T-helper 2 cell treated with Interferon-gamma antibody and Interleukin-4, amounts not matched to agents 100 ng/mL and 5 ng/mL, for 36 hours (primary cell): ENCODE data around the gene MAPKBP1. TPM values are rescaled to one million over a fixed set of nuclear protein-coding genes. Genes with fewer than 3 reads are reported as not detected.

Experiments used
- intact Hi-C: fragments of 100-400 bp; cut with micrococcal nuclease; formaldehyde crosslinking; loops from one replicate; pipeline ENCODE4 v1.15.1; 2023
- total RNA-seq: library from RNA; stranded (reverse); gene quantifications from 2 replicates; pipeline ENCODE4 v1.2.3, GENCODE V29; 2022

The MAPKBP1 gene
- total RNA-seq, 1 donor from 2014 or later = 39.7 TPM

DNA sequence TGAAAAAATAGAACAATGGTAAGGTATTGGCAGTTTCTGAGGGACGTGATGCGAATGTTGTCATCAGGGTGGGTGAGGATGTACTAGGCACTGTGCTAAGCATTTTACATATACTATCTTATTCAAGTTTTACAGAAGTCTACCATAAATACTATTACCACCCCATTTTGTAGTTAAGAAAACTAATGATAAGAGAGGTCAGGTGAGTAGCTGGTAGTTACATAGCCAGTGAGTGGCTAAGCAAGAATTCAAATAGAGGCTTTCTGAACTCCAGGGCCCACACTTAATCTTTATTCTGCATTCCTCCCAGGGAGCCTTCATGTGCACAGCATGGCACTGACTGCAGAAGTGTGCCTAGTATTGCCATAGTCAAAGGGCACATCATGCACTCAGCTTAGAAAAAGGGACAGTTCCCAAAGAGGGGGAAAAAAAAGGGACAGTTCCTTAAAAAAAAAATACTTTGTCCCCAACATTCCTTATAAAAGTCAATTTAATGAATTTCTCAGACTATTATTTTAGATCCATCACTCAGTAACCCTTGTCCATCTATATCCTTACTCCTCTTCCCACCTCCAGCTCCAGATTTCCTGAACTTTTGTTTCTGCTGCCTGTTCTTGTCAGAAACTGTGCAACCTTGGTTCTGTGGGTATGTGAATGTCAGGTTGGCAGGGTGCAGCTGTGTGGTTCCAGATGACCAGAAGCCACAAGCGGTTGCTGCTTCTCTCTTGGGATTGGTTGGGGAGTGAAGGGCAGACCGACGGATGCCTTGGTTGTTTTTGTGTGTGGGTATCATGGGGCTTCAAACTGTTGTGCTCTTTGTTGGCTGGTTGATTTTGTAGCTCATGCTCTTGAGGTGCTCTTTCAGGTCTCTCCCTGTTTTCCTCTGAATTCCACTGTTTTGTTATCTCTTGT is 8.3 kb downstream of the MAPKBP1 start:
- intact Hi-C loops = no loop called here

GRCh38 chr15:41783296-41783695 is 9.0 kb downstream of the MAPKBP1 start:
- intact Hi-C loops = no loop called here

DNA sequence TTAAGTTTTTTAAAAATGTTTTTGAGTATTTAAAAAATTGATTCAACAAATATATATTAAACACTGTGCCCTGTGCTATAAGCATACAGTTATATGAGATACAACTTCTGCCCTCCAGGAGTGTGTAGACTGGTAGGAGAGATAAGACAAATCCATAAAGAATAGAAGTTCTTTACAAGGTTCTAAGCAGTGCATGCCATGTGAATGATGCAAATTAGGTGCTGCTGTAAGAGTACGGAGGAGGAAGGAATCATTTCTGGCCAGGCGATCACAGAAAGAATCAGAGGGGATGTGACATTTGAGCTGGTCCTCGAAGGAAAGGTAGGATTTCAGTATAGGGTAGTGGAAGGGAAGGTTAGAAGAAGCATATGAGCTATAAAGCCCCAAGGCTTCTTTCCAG is 14.0 kb downstream of the MAPKBP1 start:
- intact Hi-C loops = no loop called here

DNA sequence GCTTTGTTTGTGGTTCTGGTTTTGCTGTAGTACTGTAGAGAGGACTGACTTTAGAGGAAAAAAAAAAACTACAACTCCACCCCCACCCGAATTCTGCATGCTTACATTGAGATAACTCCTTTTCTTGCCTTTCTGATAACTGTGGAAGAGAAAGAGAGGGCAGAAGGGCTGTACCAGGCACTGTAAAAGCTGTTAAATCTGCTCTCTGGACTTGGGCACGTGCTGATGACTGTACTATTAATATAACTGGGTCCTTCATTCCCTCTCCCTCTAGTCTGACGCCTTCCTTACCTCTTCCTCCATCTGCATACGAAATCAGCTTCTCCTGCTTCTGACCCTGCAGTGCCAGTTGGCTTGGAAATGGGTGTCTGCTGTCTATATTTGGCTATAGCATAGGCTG is 15.0 kb downstream of the MAPKBP1 start:
- intact Hi-C loops = no loop called here

GRCh38 chr15:41789662-41790061 is 15.4 kb downstream of the MAPKBP1 start:
- intact Hi-C loops = no loop called here

DNA sequence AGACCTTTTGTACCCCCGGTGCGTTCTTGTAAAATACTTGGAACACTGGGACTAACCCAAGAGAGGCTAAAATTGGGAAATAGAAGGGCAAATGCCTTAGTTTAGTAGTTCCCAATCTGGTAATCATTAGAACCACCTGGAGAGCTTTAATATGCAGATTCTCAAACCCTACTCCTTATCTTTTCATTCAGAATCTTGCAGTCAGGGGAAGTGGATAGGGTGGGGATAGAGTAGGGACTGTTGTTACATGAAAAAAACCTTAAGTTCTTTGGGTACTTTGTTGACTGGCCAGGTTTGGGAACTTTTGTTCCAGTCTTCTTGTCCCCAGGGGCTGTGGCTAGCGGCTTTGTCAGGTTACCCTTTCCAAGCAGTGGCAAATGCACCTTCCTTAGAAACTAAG is 15.9 kb downstream of the MAPKBP1 start:
- intact Hi-C loops = no loop called here

DNA sequence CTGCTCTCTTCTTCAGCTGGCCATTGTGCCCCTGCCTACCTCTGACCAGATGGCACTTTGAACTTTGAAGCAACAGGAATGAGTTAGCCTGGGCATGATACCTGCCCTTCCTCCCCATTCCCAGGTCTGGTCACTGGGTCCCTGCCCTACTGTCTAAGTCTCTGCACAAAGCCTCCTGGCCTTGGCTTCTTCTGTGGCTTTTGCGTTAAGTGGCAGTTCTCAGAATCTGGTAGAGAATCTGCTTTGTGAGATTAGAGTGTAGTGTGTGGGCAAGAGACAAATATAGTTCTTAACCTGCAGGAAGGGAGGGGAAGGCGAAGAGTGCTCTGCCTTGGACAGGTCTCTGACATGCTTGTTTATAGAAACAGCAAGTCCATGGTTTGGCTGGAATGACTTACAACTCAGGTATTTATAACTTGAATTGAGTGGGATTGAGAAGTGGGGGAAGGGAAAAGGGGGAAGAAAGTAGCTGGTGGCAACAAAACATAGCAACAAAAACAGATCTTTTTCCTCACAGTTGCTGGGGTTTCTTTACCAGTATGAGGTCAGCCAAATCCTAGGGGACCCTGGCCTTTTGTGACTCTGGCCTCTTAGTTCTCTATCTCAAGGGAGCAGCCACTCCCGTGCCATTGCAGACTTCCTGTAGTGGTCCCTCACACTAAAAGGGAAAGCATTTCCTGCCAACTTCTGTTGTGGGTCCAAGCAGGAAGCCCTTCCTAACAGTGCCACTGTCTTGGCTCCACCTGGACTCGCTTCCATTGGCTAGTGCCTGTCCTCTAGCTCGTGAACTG is 16.7 kb downstream of the MAPKBP1 start:
- intact Hi-C loops = no loop called here

- intact Hi-C loops = no loop called here
These were observed 17.3 kb downstream of the MAPKBP1 start for GRCh38 chr15:41791547-41791937.

DNA sequence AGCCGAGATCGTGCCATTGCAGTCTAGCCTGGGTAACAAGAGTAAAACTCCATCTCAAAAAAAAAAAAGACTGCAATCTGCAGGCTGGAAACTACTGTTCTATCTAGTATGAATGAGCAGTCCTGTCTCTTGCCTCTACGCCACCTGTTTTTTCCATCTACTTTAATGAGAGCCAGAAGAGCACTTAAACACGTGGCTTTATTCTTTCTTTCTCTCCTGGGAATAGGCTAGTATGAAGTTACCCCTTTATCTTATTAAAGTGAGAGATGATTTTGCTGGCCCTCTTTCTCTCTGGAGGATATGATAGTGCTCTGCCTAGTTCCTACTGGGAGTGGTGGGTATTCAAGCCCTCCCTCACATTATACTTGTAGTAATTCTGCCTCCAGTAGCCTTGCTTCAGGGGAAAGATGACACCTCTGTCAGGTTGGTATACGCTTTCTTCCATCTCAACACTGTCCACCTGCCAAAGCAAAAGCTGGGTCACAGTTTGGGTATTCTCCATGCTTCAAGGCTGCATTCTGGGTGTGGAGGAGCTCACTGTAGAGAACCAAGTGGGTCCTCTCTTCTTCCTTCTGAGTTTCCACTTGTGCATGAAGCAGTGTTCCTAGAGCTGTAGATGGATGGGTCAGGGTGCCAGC is 17.8 kb downstream of the MAPKBP1 start:
- intact Hi-C loops = no loop called here

DNA sequence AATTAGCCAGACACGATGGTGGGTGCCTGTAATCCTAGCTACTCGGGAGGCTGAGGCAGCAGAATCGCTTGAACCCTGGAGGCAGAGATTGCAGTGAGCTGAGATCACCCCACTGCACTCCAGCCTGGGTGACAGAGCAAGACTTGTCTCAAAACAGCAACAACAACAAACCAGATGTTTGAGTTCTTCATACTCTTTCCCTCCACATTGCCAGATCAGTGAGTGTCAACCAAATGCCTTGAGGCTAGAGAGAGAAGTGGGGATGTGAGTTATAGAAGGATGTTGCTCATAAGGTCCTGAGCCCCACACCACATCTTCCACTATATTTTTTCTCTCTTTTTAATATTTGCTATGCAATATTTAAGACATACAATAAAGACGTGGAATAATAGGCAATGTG is 19.8 kb downstream of the MAPKBP1 start:
- intact Hi-C loops = no loop called here

DNA sequence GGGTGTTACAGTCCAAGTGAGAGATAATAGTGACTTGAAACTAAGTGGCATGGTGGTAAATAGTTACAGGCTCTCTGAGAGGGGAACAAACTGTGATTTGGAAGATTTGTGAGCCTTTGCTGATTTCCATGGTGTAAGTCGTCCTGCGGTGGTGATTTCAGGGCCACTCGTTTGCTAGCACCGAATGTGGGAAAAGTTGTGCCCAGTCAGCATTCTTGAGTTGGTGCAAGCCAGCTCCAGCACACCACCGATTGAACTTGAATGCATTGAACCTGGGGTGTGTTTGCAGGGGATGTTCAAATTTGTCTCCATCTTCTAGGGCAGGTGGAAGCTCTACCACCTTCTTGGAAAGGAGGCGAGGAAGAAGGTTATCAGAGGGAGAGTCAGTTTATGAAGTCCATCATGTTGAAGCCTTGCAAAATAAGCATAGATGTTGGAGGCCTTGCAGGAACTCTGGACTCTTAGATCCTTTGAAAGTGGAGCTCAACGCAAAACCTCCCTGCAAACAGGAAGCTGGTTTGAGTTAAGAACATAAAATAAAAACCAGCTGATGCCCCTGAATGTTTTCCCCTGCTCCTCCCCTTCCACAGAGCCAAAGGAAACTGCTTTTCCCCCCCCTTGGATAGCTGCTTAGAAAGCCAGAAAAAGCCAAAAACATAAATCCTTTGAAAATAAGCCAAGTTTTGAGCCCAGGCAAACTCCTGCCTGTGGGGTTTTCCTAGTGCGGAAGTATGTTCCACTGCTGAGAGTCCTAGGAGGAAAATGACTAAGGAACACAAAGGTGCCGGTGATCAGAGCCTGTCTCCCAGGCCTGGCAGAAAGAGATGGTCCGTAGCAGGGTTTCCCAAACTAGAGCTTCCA is 21.9 kb downstream of the MAPKBP1 start:
- intact Hi-C loops = no loop called here

- intact Hi-C loops = no loop called here
These were observed 23.1 kb downstream of the MAPKBP1 start for GRCh38 chr15:41797201-41797944.

DNA sequence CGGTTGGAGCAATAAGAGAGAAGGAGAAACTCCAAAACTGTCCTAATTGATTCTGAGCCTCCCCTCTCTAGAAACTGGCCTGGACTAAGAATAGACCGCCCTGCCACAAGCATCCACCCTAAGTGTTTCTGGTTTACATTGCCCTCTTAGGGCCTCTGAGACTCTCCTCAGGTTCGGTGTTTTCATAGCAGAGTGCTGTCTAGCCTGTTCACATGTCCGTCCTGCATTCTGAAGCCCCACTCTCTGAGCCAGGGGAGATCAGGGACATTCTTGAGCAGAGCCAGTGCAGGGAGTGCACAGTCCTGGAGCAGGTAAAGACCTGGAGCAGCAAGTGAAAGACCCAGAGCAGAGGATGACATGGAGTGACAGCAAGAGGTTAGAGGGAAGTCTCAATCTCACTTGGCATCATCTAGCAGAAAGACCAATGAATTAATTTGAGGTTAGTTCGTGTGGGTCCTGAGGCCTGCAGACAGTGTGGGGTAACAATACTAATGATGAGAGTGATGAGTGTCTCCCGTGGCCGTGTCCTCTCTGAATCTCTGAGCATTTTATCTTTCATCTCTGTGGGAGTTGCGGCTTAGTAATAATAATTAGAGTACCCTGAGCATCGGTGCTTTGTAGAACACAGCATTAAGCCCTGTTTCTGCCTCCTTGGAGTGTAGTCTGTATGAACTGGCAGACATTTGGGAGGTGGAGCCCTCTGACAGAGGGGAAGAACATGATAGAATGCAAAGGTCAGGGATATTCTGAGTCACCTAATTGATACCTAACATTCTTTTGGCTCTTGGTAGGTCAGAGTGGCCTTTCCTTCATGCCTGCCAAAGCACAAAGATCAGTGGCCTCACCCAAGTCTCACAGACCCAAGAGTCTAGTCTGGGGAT is 24.6 kb downstream of the MAPKBP1 start:
- intact Hi-C loops = no loop called here

- intact Hi-C loops = no loop called here
These were observed 25.2 kb downstream of the MAPKBP1 start for GRCh38 chr15:41799488-41799805.

DNA sequence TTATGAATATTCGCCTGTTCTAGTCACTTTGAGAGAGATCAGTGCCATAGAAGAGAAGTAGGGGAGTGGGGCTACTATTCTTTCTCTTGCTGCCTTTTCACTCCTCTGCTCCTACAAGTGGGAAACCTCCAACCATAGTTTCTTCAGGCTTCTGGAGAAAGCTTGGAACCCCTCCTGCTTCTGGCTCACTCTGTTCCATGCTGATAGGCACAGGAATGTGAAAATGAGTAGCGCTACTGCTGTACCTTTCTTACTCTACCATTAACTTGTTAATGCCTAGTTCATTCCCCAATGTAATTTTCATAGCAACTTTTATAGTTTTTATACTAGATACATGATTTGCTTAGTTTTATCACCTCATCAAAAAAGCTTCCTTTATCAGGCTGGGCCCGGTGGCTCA is 26.9 kb downstream of the MAPKBP1 start:
- intact Hi-C loops = no loop called here

DNA sequence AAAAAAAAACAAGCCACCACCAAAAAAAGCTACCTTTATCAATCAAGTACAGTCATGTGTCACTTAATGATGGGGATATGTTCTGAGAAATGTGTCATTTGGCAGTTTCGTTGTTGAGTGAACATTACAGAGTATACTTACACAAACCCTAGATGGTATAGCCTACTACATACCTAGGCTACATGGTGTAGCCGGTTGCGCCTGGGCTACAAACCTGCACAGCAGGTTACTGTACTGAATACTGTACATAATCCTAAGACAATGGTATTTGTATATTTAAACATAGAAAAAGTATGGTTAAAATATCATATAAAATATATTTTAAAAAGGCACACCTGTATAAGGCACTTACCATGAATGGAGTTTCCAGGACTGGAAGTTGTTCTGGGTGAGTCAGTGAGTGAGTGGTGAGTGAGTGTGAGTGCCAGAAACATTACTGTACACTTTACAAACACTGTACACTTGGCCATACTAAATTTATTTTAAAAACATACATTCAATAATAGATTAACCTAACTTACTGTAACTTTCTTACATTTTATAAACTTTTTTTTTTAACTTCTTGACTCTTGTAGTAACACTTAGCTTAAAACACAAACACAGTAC is 27.7 kb downstream of the MAPKBP1 start:
- intact Hi-C loops = no loop called here

GRCh38 chr15:41804361-41804760 is 30.1 kb downstream of the MAPKBP1 start:
- intact Hi-C loops = no loop called here

DNA sequence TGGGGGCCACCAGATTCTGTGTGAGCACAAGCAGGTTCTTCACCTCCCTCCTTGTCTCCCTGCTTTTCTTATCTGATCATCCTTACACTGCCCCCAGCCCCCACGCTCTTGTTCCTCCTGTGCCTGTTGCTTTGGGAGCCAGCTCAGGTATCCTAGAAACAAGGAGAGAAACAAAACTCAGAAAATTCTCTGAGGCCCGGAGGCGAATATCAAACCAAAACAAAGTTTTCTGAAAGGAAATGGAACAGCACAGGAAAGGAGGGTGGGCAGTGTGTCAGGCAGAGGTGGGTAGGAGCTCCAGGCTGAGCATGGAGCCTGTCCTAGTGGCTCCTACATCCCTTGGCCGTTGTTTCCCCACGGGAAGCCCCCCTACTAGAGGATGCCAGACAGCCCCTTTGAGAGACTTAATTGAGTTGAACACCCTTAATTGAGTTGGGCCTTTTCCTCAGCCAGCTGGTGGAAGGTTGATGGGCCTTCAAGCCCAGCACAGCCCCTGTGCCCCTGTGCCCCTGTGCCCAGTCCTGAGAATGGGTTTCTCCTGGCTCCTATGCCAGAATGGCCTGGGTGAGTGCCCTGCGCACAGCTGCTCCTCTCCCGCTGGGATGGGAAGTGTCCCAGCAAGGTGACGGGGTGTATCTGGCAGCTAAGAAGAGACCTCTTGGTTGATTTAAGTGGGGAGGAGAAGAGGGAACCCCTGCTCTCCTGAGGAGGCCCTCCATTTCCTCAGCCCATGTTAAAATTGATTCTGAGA is 30.8 kb downstream of the MAPKBP1 start:
- intact Hi-C loops = no loop called here
